NB4 (cell line): ENCODE data around the gene PELI2.

Experiments
- DNase-seq: peaks from one replicate; pipeline ENCODE4 v3.0.0; 2010; ENCODE audit warnings: low read depth
- H3K4me3 ChIP-seq: one replicate; pipeline ENCODE4 v1.5.1; 2011; ENCODE audit warnings: mild to moderate bottlenecking, low read depth, low read length, moderate library complexity
- MYC ChIP-seq: IDR thresholded peaks from 2 replicates; pipeline ENCODE4 v1.6.1; 2011; ENCODE audit warnings: low read depth, low read length
- POLR2A ChIP-seq: IDR thresholded peaks from 2 replicates; pipeline ENCODE4 v1.6.1; 2011; ENCODE audit warnings: mild to moderate bottlenecking; ENCODE audit not compliant: insufficient read length; ENCODE audit errors: extremely low read depth
- TF ChIP-seq, protein P1 (sequence below): IDR thresholded peaks from 2 replicates; pipeline ENCODE4 v1.6.1; 2011; ENCODE audit warnings: low read depth, low read length
- TF ChIP-seq, protein P2 (sequence below): IDR thresholded peaks from one replicate; pipeline ENCODE4 v1.5.1; 2012; ENCODE audit warnings: low read depth, low read length

Gene PELI2

DNA sequence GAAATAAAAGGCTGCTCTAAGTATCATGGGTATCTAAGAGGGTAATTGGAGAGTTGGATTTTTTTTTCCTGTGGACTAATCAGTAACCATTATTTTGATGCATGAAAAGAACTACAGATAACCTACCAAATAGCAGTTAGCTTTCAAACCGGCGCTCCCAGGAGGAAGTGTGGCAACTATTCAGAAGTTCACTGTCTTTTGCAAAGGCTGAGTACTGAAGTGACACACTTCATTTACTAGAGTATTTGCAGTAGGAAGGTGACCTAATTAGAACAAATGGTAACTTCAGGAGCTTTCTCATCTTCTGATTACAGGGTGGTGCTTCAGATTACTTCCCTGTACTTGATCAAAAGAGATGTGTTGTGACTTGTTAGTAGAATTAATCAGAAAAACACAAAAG is 87.7 kb downstream of the PELI2 start:
- H3K4me3 ChIP-seq: no peak overlapping the region
- peak; percentile 8 for DNase-seq
- no peak for TF ChIP-seq POLR2A
- TF ChIP-seq, protein P1, sequence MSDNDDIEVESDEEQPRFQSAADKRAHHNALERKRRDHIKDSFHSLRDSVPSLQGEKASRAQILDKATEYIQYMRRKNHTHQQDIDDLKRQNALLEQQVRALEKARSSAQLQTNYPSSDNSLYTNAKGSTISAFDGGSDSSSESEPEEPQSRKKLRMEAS: no peak
- no peak for TF ChIP-seq MYC
- TF ChIP-seq, protein P2, sequence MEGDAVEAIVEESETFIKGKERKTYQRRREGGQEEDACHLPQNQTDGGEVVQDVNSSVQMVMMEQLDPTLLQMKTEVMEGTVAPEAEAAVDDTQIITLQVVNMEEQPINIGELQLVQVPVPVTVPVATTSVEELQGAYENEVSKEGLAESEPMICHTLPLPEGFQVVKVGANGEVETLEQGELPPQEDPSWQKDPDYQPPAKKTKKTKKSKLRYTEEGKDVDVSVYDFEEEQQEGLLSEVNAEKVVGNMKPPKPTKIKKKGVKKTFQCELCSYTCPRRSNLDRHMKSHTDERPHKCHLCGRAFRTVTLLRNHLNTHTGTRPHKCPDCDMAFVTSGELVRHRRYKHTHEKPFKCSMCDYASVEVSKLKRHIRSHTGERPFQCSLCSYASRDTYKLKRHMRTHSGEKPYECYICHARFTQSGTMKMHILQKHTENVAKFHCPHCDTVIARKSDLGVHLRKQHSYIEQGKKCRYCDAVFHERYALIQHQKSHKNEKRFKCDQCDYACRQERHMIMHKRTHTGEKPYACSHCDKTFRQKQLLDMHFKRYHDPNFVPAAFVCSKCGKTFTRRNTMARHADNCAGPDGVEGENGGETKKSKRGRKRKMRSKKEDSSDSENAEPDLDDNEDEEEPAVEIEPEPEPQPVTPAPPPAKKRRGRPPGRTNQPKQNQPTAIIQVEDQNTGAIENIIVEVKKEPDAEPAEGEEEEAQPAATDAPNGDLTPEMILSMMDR: no peak

DNA sequence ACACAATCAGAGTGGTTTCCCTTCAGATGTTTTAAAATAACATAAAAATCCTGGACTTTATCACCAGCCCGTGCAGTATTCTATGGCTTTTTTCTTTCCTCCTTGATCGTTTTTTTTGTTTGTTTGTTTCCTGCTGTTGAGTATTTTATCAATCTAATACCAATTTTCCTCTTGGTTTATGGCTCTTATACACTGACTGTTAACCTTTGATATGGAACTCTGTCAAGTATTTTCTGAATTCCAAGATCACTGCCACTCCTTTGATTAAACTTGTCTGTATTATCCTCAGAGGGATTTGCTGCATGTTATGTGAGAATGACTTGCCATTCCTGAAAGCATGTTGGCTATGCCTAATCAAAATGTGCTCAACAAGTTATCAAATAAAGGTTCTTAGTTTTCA is 88.4 kb downstream of the PELI2 start:
- TF ChIP-seq, protein P1: no peak
- no peak for TF ChIP-seq MYC
- TF ChIP-seq, protein P2: no peak
- no peak for TF ChIP-seq POLR2A
- DNase-seq: no peak
- H3K4me3 ChIP-seq: no peak overlapping the region

DNA sequence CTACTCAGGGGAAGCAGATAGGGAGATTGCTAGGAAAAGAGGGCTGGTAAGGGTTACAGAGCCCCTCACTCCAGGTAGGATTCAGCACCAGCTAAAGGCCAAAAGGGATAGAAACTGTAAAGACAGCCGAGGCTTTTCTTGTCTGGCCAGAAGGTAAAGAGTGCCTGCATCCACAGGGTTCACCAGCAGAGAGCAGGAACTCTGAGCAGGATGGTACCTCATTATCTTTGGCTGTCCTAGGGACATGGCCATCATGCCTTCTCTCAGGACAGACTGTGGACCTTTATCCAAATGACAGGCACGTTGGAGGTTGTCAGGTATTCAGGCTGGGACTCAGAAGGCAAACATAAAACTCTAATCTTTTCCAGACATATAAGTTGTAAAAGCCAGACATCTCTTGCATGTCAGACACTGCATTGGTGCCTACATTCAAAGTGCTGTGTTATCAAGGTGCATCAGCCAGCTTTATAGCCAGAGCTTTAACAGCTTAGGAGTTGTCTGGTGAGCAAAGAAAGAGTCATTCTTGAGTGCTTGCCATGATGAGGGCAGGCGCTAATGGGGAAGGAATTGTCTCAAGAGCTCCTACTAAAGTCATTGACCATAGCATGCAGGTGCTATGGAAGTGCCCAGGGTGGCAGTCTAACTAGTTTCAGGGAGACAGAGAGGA is 89.5 kb downstream of the PELI2 start:
- no peak for DNase-seq
- no peak overlapping the region for H3K4me3 ChIP-seq
- TF ChIP-seq MYC (no peak), POLR2A (no peak)
- TF ChIP-seq, protein P1: no peak
- TF ChIP-seq, protein P2: no peak

DNA sequence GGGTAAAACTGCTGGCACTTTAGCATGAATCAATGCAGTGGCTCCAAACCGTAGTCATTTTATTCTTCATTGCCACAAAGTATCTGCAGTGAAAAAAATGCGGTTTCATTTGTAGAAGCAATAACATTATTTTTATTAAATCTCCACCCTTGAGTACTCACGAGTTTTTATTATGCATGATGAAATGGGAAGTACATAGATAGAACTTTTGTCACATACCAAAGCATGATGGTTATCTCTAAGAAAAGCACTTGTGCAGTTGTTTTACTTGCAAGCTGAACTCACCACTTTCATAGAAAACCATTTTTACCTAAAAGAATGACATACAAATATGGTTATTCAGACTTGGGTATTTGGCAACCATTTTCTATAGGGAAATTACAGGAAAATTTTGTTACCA is 90.3 kb downstream of the PELI2 start:
- no peak for DNase-seq
- no peak overlapping the region for H3K4me3 ChIP-seq
- TF ChIP-seq POLR2A: no peak
- TF ChIP-seq MYC: no peak
- TF ChIP-seq, protein P1: no peak
- TF ChIP-seq, protein P2: no peak

- DNase-seq: no peak
- TF ChIP-seq, protein P1: no peak
- H3K4me3 ChIP-seq: no peak overlapping the region
Observed at GRCh38 chr14:56210571-56210970, 92.4 kb downstream of the PELI2 start.

GRCh38 chr14:56211084-56211483 is 92.9 kb downstream of the PELI2 start:
- TF ChIP-seq, protein P1: no peak
- no peak for TF ChIP-seq POLR2A
- TF ChIP-seq, protein P2: no peak
- TF ChIP-seq MYC: no peak
- H3K4me3 ChIP-seq: no peak overlapping the region
- no peak for DNase-seq
